ENCODE data around the gene SORD.

Gene SORD

DNA sequence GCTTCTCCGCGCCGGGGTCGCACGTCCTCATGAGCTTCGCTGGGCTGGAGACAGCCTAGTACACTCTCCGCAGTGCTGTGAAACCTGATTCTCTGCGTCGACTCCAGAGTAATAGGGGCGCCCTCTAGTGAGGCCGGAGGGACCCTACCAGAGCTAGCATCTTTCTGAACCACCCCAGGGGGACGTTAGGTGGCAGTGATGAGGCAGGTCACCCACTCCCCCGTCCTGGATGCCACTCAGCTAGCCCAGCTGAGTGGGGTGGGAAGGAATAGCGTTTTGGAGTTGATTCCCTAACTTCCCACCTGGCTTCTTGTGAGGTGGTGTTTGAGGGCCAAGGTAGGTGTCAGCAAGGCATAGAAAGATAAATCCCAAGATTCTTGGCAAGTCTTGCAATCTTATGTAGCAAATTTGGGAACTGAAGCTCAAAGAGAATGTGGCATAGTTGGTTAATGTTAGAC lies 95.2 kb downstream of the SORD start:
- peak; percentile 90 to 93 for DNase-seq

DNA sequence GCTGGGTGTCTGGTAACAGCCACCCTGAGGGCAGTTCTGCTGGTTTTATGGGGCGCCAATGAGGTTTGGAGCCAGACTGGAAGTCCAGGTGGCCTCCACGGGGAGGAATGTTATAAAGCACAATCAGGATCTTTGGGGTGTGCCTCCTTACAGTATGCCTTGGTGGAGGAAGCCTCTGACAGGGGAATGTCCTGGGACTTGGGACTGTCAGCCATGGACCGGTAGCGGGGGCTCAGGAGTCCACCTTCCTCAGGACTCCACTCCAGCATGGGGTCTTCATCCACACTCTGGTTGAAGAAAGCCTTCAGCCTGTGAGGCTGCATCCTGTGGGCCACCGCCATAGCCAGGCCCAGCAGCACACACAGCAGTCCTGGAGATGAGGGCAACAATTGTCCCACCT lies 96.0 kb downstream of the SORD start:
- no peak for DNase-seq

DNA sequence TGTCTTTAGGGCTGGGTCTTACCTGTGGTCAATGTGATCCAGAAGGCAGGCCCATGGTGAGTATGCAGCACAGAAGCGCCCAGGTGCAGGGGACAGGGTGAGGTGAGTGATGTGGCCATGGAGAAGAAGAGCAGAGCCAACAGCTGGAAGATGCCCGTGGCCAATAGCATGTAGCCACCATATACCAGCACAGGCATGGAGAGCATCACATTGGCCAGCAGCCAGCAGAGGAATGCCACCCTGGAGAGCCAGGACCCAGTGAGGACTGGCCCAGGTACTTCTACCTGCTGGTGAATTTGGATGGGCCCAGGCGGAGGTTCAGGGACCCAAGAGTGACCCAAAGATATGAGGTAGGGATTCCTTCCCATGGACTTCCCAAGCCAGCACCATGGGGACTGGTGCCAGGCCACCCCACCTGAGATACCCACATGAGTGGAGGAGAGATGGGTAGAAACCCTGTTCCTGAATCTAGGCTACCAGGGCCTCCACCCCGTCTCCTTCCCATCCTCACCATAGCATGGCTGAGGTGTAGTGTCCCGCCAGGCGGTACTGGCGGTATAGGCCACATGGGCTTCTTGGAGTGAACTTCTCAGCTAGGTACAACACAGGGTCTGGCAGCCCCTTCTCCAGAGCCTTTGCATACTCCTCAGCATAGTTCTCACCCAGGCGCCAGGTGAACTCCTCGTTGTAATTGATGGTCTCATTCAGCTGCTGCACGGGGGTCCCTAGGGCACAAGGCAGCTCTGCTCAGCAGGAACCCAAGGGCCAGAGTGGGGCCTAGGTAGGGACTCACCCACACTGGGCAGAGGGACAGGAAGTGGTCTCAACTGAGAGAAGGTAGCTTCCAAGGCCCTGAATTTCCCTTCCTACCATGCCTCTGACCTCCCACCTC lies 97.3 kb downstream of the SORD start:
- DNase-seq, result no peak

DNA sequence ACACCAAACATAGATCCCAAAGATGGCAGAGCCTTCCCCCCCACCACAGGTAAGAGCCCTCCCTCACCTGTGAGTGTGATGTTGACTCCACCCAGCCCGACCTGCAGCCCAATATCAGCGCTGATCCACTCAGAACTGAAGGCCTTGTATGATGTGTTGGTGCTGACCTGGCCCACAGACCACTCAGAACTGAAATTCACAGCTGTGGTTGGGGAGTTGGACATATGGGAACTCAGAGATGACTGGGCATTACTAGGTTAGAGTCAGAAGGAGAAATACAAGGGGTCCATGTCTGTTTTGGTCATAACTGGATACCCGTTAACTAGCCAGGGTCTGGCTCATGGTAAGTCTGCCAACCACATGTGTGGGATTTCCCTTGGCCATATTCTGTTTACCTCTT lies 98.0 kb downstream of the SORD start:
- no peak for DNase-seq

DNA sequence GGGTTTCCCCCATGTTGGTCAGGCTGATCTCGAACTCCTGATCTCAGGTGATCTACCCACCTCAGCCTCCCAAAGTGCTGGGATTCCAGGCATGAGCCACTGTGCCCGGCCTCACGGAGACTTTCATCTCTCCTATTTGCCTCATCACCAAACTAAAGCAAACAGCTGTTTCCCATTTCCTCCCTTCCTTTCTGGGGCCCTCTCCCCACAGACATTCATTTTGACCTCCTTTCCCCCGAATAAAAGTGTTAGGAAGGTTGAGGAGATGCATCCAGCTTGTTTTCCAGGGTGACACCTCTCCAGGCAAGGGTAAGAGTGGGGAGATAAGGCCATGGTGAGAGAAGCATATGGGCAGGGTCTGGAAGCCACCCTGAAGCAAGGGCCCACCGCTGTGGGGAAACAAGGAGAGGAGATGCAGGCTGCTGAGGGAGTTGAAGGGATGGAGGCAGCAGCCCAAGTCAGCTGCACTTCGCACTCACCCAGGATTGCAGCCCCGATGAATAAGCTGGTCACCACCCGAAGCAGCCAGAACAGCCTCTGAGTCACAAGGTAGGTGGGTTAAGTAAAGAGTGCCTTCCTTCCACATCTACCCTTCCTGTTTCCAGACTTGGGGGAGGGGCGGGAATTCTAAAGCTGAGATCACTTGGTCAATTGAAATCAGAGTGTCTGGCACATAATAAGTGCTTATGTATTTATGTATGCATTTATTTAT lies 98.9 kb downstream of the SORD start:
- DNase-seq, result no peak

DNA sequence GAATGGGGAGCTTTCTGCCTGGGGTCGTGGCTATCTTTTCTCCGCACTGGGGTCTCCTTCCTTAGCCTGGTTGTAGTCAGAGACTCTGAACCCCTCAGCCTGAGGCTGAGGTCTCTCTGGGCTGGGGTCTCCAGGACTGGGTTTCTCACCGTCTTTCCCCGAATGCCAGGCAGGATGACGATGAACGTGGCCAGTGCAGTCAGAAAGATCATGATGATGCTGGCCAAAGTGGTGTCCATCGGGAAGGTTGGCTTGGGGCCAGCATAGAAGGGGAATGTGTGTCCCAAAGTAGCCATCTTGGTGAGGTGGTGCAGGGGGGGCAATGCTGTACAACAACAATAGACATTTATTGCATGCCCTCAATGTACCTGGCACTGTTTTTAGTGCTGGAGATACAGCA lies 99.7 kb downstream of the SORD start:
- no peak for DNase-seq

DNA sequence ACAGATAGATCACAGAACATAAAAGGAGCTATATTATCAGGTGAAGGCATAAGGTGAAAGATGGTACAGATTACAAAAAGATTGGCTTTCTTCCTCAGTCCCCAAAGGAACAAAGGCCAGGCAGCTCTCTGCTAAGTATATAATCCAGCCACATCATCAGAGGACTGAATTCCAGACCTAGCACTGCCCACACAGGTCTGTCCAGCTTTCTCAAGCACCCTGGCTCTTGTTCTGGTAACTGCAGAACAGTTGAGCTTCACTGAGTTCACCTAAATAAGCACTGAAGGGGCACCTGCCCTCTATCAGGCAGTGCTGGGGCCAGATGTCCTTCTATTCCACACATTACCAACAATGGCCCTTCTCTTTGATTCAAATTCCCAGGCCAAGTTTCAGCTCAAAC lies 100.4 kb downstream of the SORD start:
- DNase-seq, result no peak

DNA sequence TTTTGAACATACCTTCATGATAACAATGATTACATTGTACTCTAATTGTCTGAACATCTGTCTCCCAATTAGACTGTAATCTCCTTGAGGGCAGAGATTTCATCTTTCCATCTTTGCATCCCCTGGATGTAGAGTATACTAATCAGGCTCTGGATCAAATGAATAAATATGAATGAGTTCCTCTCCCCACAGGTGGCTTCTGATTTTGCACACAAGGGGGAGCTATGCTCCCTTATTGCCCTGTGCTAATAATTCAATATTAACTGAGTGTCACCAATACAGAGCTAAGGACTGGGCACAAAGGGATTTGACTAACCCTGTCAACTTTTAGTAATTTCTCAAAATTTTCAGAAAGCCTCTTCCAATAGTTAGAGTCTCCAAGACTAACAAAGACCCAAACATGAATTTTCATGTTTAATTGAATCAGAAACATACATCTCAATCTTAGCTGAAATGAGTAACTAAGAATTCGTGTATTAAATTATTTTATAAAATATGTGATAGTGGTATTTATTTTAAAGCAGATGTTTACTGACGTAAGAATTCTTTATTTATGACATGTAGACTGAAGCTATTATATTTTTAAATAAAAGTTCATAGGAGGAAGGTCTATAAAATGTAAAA lies 103.7 kb downstream of the SORD start:
- DNase-seq, result peak in 1 of 2 experiments; percentile 34

Data from NCI-H2081 (cell line).